Spleen (tissue), 7 donors: ENCODE results near the gene SHC3.

Source experiments
- CTCF ChIP-seq, 11 experiments: fragments of 200-600 bp in 7 of 11; fragments of 450-650 bp in 4 of 11; sonication (generic) in 4 of 11; IDR thresholded peaks in 8 of 11; conservative IDR thresholded peaks in 3 of 11; 1 replicate in 7 of 11; 2 replicates in 4 of 11; pipeline versions ENCODE4 v1.4.0 to v1.8.0; 2016 to 2021; ENCODE audit warnings: antibody characterized with exemption in 11 of 11, inconsistent platforms in 4 of 11, mild to moderate bottlenecking in 1 of 11
- POLR2A ChIP-seq, 3 donors: fragments of 450-650 bp; IDR thresholded peaks; one replicate each; pipeline ENCODE4 v1.5.1; 2017; ENCODE audit warnings: antibody characterized with exemption in 3 of 3, mild to moderate bottlenecking in 1 of 3
- donor health status: DM: no; HTN: no; CAD: no; lungs with moderate emphysema.
- donor health status: DM: no; HTN: no; CAD: no.
- donor health status: DM: no; HTN: no; CAD: no.

GRCh38 chr9:89078860-89079259 lies 99.8 kb downstream of the SHC3 start:
- TF ChIP-seq POLR2A (IDR thresholded peaks at IDR 0.05) (no peak), CTCF (IDR thresholded peaks at IDR 0.05 in 8 of 11, conservative IDR thresholded peaks at IDR 0.05 in 3 of 11) (no peak)
